ENCODE results near the gene ALX3. TPM values are rescaled to one million over a fixed set of nuclear protein-coding genes. Genes with fewer than 3 reads are reported as not detected.

ALX3 gene
- total RNA-seq, 1 donor from 2014 or later = not detected

- Mint-ChIP-seq H3K9me3 (no peaks in the 10 kb centered on the region), H3K27me3 (ENCODE audit: insufficient read depth) (peaks cover 5% of the 10 kb centered on the region), H3K27ac (no peak overlapping the region), H3K4me1 (ENCODE audit: low read depth) (no peaks in the 10 kb centered on the region), H3K36me3 (ENCODE audit: low read depth) (no peaks in the 10 kb centered on the region), H3K4me3 (no peak overlapping the region)
- no peak for DNase-seq (ENCODE audit: low spot score)
- intact Hi-C loops (cut with micrococcal nuclease) = no loop called here
These were observed 29.9 kb upstream of the ALX3 start for GRCh38 chr1:110100335-110100734.

- no peaks in the 10 kb centered on the region for H3K9me3 Mint-ChIP-seq
- H3K4me3 Mint-ChIP-seq = no peak overlapping the region
- H3K27me3 Mint-ChIP-seq (ENCODE audit: insufficient read depth) = peaks cover 7% of the 10 kb centered on the region
- intact Hi-C loops (cut with micrococcal nuclease) = no loop called here
- H3K27ac Mint-ChIP-seq = no peak overlapping the region
- H3K4me1 Mint-ChIP-seq (ENCODE audit: low read depth) = no peaks in the 10 kb centered on the region
- no peaks in the 10 kb centered on the region for H3K36me3 Mint-ChIP-seq (ENCODE audit: low read depth)
- DNase-seq (ENCODE audit: low spot score) = no peak
These were observed 28.0 kb upstream of the ALX3 start for GRCh38 chr1:110098222-110099026.

- no peak for DNase-seq (ENCODE audit: low spot score)
- no peaks in the 10 kb centered on the region for H3K9me3 Mint-ChIP-seq
- H3K27ac Mint-ChIP-seq = no peak overlapping the region
- intact Hi-C loops (cut with micrococcal nuclease) = no loop called here
- H3K27me3 Mint-ChIP-seq (ENCODE audit: insufficient read depth) = peaks cover 12% of the 10 kb centered on the region
- no peak overlapping the region for H3K4me3 Mint-ChIP-seq
- no peaks in the 10 kb centered on the region for H3K4me1 Mint-ChIP-seq (ENCODE audit: low read depth)
- H3K36me3 Mint-ChIP-seq (ENCODE audit: low read depth) = no peaks in the 10 kb centered on the region
These were observed 27.2 kb upstream of the ALX3 start for GRCh38 chr1:110097507-110098221.

GRCh38 chr1:110094931-110095654, 24.6 kb upstream of the ALX3 start:
- no peaks in the 10 kb centered on the region for H3K9me3 Mint-ChIP-seq
- DNase-seq (ENCODE audit: low spot score) = no peak
- peaks cover 26% of the 10 kb centered on the region for H3K27me3 Mint-ChIP-seq (ENCODE audit: insufficient read depth)
- intact Hi-C loops (cut with micrococcal nuclease) = no loop called here
- no peak overlapping the region for H3K4me3 Mint-ChIP-seq
- no peaks in the 10 kb centered on the region for H3K36me3 Mint-ChIP-seq (ENCODE audit: low read depth)
- H3K4me1 Mint-ChIP-seq (ENCODE audit: low read depth) = no peaks in the 10 kb centered on the region
- no peak overlapping the region for H3K27ac Mint-ChIP-seq

- H3K4me3 Mint-ChIP-seq = no peak overlapping the region
- intact Hi-C loops (cut with micrococcal nuclease) = no loop called here
- no peaks in the 10 kb centered on the region for H3K9me3 Mint-ChIP-seq
These were observed 22.5 kb upstream of the ALX3 start for GRCh38 chr1:110092991-110093390.

GRCh38 chr1:110091791-110092190, 21.3 kb upstream of the ALX3 start:
- Mint-ChIP-seq H3K27me3 (ENCODE audit: insufficient read depth) (peaks cover 33% of the 10 kb centered on the region), H3K27ac (no peak overlapping the region), H3K36me3 (ENCODE audit: low read depth) (no peaks in the 10 kb centered on the region), H3K4me3 (no peak overlapping the region), H3K9me3 (no peaks in the 10 kb centered on the region), H3K4me1 (ENCODE audit: low read depth) (peaks cover 3% of the 10 kb centered on the region)
- no peak for DNase-seq (ENCODE audit: low spot score)
- intact Hi-C loops (cut with micrococcal nuclease) = no loop called here

More at GRCh38 chr1:110092991-110093390, 22.5 kb upstream of the ALX3 start:
- DNase-seq (ENCODE audit: low spot score) = no peak
- Mint-ChIP-seq H3K36me3 (ENCODE audit: low read depth) (no peaks in the 10 kb centered on the region), H3K4me1 (ENCODE audit: low read depth) (no peaks in the 10 kb centered on the region), H3K27ac (no peak overlapping the region), H3K27me3 (ENCODE audit: insufficient read depth) (peaks cover 26% of the 10 kb centered on the region)

GRCh38 chr1:110091381-110091780, 20.9 kb upstream of the ALX3 start:
- intact Hi-C loops (cut with micrococcal nuclease) = no loop called here
- Mint-ChIP-seq H3K27me3 (ENCODE audit: insufficient read depth) (peaks cover 34% of the 10 kb centered on the region), H3K4me3 (no peak overlapping the region), H3K27ac (no peak overlapping the region), H3K9me3 (no peaks in the 10 kb centered on the region), H3K4me1 (ENCODE audit: low read depth) (peaks cover 5% of the 10 kb centered on the region), H3K36me3 (ENCODE audit: low read depth) (no peaks in the 10 kb centered on the region)
- no peak for DNase-seq (ENCODE audit: low spot score)

- intact Hi-C loops (cut with micrococcal nuclease) = loop anchor here (5.0 kb wide), 1 partner anchor 58 kb away; no protein-coding TSS in a partner anchor
- no peaks in the 10 kb centered on the region for H3K36me3 Mint-ChIP-seq (ENCODE audit: low read depth)
These were observed 19.2 kb upstream of the ALX3 start for GRCh38 chr1:110089561-110090275.

GRCh38 chr1:110088739-110089316, 18.4 kb upstream of the ALX3 start:
- Mint-ChIP-seq H3K4me1 (ENCODE audit: low read depth) (peaks cover 18% of the 10 kb centered on the region), H3K4me3 (no peak overlapping the region), H3K9me3 (no peaks in the 10 kb centered on the region), H3K27me3 (ENCODE audit: insufficient read depth) (peaks cover 47% of the 10 kb centered on the region), H3K36me3 (ENCODE audit: low read depth) (no peaks in the 10 kb centered on the region), H3K27ac (no peak overlapping the region)
- intact Hi-C loops (cut with micrococcal nuclease) = loop anchor here (1.0 to 5.0 kb wide), 2 partner anchors 17 to 58 kb away; no protein-coding TSS in a partner anchor
- no peak for DNase-seq (ENCODE audit: low spot score)

More at GRCh38 chr1:110089561-110090275, 19.2 kb upstream of the ALX3 start:
- Mint-ChIP-seq H3K27ac (no peak overlapping the region), H3K9me3 (no peaks in the 10 kb centered on the region), H3K4me3 (no peak overlapping the region), H3K4me1 (ENCODE audit: low read depth) (peaks cover 15% of the 10 kb centered on the region), H3K27me3 (ENCODE audit: insufficient read depth) (peaks cover 47% of the 10 kb centered on the region)
- no peak for DNase-seq (ENCODE audit: low spot score)

- H3K27me3 Mint-ChIP-seq (ENCODE audit: insufficient read depth) = peaks cover 51% of the 10 kb centered on the region
- H3K4me1 Mint-ChIP-seq (ENCODE audit: low read depth) = peaks cover 26% of the 10 kb centered on the region
- intact Hi-C loops (cut with micrococcal nuclease) = loop anchor here (1.0 to 5.0 kb wide), 2 partner anchors 18 to 59 kb away; no protein-coding TSS in a partner anchor
- peak; percentile 27 for DNase-seq (ENCODE audit: low spot score)
- no peak overlapping the region for H3K27ac Mint-ChIP-seq
- no peaks in the 10 kb centered on the region for H3K36me3 Mint-ChIP-seq (ENCODE audit: low read depth)
- no peak overlapping the region for H3K4me3 Mint-ChIP-seq
- H3K9me3 Mint-ChIP-seq = no peaks in the 10 kb centered on the region
These were observed 17.6 kb upstream of the ALX3 start for GRCh38 chr1:110087812-110088738.

- H3K4me3 Mint-ChIP-seq = no peak overlapping the region
- no peak for DNase-seq (ENCODE audit: low spot score)
- H3K27ac Mint-ChIP-seq = no peak overlapping the region
- no peaks in the 10 kb centered on the region for H3K36me3 Mint-ChIP-seq (ENCODE audit: low read depth)
- intact Hi-C loops (cut with micrococcal nuclease) = loop anchor here (5.0 kb wide), 1 partner anchor 60 kb away; no protein-coding TSS in a partner anchor
- peaks cover 44% of the 10 kb centered on the region for H3K27me3 Mint-ChIP-seq (ENCODE audit: insufficient read depth)
- peaks cover 35% of the 10 kb centered on the region for H3K4me1 Mint-ChIP-seq (ENCODE audit: low read depth)
- H3K9me3 Mint-ChIP-seq = no peaks in the 10 kb centered on the region
These were observed 16.5 kb upstream of the ALX3 start for GRCh38 chr1:110086961-110087360.
